Measurements from ENCODE around the gene STPG3.

Gene STPG3

DNA sequence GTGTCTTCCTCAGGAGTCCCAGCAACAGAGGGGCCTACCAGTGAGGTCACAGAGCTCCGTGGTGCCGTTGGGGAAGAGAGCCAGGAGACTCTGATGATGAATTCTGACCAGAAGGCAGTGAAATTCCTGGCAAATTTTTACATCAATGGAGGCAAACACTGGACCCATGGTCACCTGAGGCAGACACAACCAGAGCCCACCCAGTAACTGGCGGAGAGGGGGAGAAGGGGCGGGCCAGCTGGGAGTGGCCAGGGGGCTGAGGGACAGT, at the start of gene STPG3:
STPG3 (plus strand) TSS at position 93 of the 268 bp plus-strand sequence; CDS start at position 94, 1 bp downstream.
- intact Hi-C loops (cut with micrococcal nuclease) = no loop called here
- Mint-ChIP-seq H3K4me1 (ENCODE audit: low read depth) (peaks cover 19% of the 10 kb centered on the region), H3K4me3 (no peak within 1 kb of the TSS), H3K27me3 (peaks cover 6% of the 10 kb centered on the region), H3K36me3 (ENCODE audit: low read depth) (peaks cover 4% of the 10 kb centered on the region), H3K9me3 (no peaks in the 10 kb centered on the region), H3K27ac (peak within 1 kb of the TSS; percentile 18)

DNA sequence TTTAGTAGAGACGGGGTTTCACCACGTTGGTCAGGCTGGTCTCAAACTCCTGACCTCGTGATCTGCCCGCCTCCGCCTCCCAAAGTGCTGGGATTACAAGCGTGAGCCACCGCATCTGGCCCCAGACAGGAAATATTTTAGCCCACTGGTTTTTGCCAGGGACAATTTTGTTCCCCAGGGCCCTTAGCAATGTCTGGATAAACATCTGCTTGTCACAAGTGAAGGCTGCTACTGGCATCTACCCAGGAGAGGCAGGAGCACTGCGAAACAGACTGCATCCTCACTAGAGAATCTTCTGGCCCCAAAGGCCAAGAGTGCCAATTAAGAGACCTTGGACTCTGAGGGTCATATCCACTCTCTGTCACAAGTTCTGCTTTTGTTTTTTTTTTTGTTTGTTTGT, 48.1 kb upstream of the STPG3 start:
- Mint-ChIP-seq H3K4me1 (ENCODE audit: low read depth) (peaks cover 75% of the 10 kb centered on the region), H3K36me3 (ENCODE audit: low read depth) (peaks cover 48% of the 10 kb centered on the region), H3K27ac (peak overlapping the region; percentile 94), H3K27me3 (no peaks in the 10 kb centered on the region), H3K9me3 (no peaks in the 10 kb centered on the region), H3K4me3 (peak overlapping the region; percentile 4)
- intact Hi-C loops (cut with micrococcal nuclease) = no loop called here

DNA sequence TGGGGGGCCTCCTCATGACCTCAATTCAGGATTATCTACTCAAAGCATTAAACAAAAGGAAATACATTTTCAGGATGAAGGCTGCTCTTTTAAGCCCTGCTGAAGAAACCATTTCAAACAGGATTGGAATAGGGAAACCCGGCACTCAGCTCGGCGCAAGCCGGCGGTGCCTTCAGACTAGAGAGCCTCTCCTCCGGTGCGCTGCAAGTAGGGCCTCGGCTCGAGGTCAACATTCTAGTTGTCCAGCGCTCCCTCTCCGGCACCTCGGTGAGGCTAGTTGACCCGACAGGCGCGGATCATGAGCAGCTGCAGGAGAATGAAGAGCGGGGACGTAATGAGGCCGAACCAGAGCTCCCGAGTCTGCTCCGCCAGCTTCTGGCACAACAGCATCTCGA, 46.4 kb upstream of the STPG3 start:
- intact Hi-C loops (cut with micrococcal nuclease) = loop anchor here (1.0 to 2.0 kb wide), 2 partner anchors 16 to 18 kb away; partner anchors contain the start of genes ANAPC2, RNF208 and SSNA1
- H3K4me3 Mint-ChIP-seq = peak overlapping the region; percentile 97
- H3K4me1 Mint-ChIP-seq (ENCODE audit: low read depth) = peaks cover 58% of the 10 kb centered on the region
- no peaks in the 10 kb centered on the region for H3K9me3 Mint-ChIP-seq
- peak overlapping the region; percentile 96 for H3K27ac Mint-ChIP-seq
- peaks cover 55% of the 10 kb centered on the region for H3K36me3 Mint-ChIP-seq (ENCODE audit: low read depth)
- no peaks in the 10 kb centered on the region for H3K27me3 Mint-ChIP-seq

DNA sequence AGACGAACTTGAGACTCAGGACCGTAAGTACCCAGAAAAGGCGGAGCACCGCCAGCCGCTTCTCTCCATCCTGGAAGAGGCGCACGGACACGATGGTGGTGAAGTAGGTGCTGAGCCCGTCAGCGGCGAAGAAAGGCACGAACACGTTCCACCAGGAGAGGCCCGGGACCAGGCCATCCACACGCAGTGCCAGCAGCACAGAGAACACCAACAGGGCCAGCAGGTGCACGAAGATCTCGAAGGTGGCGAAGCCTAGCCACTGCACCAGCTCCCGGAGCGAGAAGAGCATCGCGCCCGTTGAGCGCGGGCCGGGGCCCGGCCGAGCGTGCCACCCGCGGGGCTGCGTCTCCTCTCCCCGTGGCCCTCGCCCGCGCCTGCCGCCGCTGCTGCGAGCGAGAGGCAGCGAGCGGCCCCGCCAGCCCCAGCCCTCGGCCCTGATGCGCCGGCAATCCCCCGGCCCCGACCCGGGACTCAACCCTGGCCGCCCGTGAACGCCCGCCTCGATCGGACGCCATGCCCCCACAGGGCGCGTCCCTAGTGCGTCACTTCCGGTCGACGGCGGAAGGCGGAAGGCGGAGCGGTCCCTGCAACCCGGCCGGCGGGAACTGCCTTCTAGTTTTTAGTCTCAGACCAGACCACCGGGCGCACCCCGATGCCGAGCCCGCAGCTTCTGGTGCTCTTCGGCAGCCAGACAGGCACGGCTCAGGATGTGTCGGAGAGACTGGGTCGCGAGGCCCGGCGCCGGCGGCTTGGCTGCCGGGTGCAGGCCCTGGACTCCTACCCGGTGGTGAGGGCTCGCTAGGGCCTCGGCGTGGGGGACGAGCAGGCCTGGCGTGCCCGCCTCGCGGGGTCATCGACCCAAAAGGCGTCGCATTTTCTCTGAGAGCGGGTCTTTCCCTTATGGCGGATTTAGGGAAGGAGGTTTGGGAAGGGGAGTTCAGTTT, 45.7 kb upstream of the STPG3 start, which contains the start of the genes NDOR1 and TMEM203:
NDOR1 (plus strand) TSS at position 575 of the 944 bp plus-strand sequence; CDS start at position 653, 78 bp downstream.
TMEM203 (minus strand) TSS at position 523 of the 944 bp plus-strand sequence; CDS start at position 289, 234 bp downstream.
- Mint-ChIP-seq H3K4me1 (ENCODE audit: low read depth) (peaks cover 57% of the 10 kb centered on the region), H3K27me3 (no peaks in the 10 kb centered on the region), H3K4me3 (peak within 1 kb of the TSS; percentile 97), H3K9me3 (no peaks in the 10 kb centered on the region), H3K27ac (peak within 1 kb of the TSS; percentile 96), H3K36me3 (ENCODE audit: low read depth) (peaks cover 59% of the 10 kb centered on the region)
- intact Hi-C loops (cut with micrococcal nuclease) = loop anchor here (1.0 to 2.0 kb wide), 2 partner anchors 17 kb away; partner anchors contain the start of genes ANAPC2, RNF208 and SSNA1

DNA sequence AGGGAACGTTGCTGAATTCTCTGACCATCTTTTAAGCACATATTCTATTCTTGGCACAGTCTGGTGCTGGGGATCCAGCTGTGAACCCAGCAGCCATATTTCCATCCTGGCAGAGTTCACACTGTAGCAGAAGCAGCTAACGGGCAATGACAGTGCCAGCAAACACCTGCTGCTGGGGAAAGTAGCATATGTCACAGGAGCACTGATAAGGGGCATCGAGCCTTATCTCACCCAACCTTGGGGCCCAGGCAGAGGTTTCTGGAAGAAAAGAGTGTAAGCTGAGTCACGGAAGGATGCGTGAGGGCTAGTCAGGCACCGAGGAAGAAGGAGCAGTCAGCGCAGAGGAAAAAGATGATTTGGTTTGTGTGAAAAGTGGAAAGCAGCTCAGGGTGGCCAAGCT, 44.5 kb upstream of the STPG3 start:
- Mint-ChIP-seq H3K4me1 (ENCODE audit: low read depth) (peaks cover 58% of the 10 kb centered on the region), H3K27ac (peak overlapping the region; percentile 96), H3K27me3 (no peaks in the 10 kb centered on the region), H3K4me3 (peak overlapping the region; percentile 97), H3K9me3 (no peaks in the 10 kb centered on the region), H3K36me3 (ENCODE audit: low read depth) (peaks cover 66% of the 10 kb centered on the region)
- intact Hi-C loops (cut with micrococcal nuclease) = no loop called here

DNA sequence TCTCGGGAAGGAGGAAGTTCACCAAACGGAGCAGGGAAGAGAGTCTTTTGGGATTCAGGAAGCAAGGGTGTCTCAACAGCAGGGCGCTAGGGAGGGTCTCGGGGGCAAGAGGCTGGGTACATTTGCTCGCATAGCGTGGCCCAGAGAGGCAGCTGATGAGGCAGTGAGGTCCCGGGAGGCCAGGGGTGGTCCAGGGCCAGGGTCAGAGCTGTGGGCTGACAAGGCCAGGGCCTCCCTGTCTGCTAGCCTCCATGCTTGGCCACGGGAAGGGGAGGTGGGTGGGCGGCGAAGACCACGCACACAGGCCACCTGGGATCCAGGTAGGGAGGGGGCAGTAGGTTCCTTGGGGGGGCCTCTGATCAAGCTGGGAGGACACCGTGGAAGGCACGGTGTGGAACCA, 39.6 kb upstream of the STPG3 start:
- H3K4me1 Mint-ChIP-seq (ENCODE audit: low read depth) = peaks cover 26% of the 10 kb centered on the region
- peak overlapping the region; percentile 35 for H3K27ac Mint-ChIP-seq
- H3K4me3 Mint-ChIP-seq = no peak overlapping the region
- intact Hi-C loops (cut with micrococcal nuclease) = no loop called here
- peaks cover 90% of the 10 kb centered on the region for H3K36me3 Mint-ChIP-seq (ENCODE audit: low read depth)
- no peaks in the 10 kb centered on the region for H3K27me3 Mint-ChIP-seq
- no peaks in the 10 kb centered on the region for H3K9me3 Mint-ChIP-seq

DNA sequence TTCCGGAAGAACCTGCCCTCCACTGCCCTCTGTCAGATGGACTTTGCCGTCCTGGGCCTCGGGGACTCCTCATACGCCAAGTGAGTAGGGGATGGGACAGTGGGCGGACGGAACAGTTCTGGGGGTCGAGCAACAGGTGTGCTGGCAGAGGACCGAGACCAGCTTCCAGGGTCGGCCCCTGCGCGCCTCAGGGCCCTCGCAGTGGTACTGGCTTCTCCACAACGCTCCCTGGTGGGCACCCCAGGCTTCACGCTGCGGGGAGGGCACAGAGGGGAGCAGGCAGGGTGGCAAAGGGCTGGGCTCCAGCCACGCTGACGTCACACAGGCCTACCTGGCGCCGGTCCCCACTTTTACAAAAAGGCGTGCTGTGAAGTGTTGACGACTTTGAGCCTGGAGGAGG, 38.6 kb upstream of the STPG3 start:
- H3K27me3 Mint-ChIP-seq = no peaks in the 10 kb centered on the region
- no peak overlapping the region for H3K4me3 Mint-ChIP-seq
- H3K9me3 Mint-ChIP-seq = no peaks in the 10 kb centered on the region
- peaks cover 90% of the 10 kb centered on the region for H3K36me3 Mint-ChIP-seq (ENCODE audit: low read depth)
- intact Hi-C loops (cut with micrococcal nuclease) = no loop called here
- no peak overlapping the region for H3K27ac Mint-ChIP-seq
- H3K4me1 Mint-ChIP-seq (ENCODE audit: low read depth) = peaks cover 23% of the 10 kb centered on the region

DNA sequence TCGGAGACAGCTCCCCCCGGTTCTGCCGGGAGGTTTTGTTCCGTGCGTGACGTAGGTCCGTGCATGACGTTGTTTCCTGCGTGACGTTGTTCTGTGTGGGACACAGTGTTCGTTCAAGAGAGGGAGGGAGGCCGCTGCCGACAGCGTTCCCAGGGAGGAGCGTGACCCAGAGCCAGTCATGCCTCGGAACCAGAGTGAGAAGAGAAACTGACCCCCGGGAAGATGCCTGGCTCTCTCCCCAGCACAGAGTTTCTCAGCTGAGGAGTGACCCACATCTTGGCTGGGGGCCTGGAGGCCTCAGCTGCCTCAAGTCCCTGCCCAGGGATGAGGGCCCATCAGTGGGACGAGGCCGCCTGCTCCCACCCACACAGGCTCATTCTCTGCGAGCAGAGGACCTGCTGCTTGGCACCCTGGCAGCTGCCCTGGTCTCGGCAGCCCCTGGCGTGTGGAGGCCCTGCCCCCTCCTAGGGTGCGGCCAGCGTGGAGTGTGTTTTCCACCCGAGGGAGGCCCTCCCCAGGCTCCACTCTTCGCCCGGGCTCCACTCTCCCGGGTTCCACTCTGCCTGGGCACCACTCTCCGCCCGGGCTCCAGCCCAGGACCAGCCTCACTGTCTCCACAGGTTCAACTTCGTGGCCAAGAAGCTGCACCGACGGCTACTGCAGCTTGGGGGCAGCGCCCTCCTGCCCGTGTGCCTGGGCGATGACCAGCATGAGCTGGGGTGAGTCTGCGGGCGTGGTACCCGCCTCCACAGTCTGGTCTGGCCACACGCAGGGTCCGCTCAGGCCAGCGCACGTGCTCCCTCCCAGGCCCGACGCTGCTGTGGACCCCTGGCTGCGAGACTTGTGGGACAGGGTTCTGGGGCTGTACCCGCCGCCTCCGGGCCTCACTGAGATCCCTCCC, 37.7 kb upstream of the STPG3 start:
- peaks cover 87% of the 10 kb centered on the region for H3K36me3 Mint-ChIP-seq (ENCODE audit: low read depth)
- no peaks in the 10 kb centered on the region for H3K9me3 Mint-ChIP-seq

DNA sequence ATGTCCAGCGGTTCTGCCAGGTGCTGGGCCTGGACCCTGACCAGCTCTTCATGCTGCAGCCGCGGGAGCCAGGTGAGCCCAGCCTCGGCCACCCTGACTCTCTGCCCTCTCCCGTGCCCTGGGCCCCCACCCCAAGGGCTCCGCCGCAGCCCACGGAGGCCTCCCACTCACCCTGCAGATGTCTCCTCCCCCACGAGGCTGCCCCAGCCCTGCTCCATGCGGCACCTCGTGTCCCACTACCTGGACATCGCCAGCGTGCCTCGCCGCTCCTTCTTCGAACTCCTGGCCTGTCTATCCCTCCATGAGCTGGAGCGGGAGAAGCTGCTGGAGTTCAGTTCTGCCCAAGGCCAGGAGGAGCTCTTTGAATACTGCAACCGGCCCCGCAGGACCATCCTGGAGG, 36.5 kb upstream of the STPG3 start:
- Mint-ChIP-seq H3K27ac (no peak overlapping the region), H3K4me1 (ENCODE audit: low read depth) (peaks cover 36% of the 10 kb centered on the region), H3K4me3 (no peak overlapping the region), H3K9me3 (no peaks in the 10 kb centered on the region), H3K27me3 (no peaks in the 10 kb centered on the region), H3K36me3 (ENCODE audit: low read depth) (peaks cover 75% of the 10 kb centered on the region)
- intact Hi-C loops (cut with micrococcal nuclease) = no loop called here

More for the DNA sequence above, 37.7 kb upstream of the STPG3 start:
- peaks cover 29% of the 10 kb centered on the region for H3K4me1 Mint-ChIP-seq (ENCODE audit: low read depth)
- no peak overlapping the region for H3K4me3 Mint-ChIP-seq
- intact Hi-C loops (cut with micrococcal nuclease) = no loop called here
- H3K27ac Mint-ChIP-seq = no peak overlapping the region
- H3K27me3 Mint-ChIP-seq = no peaks in the 10 kb centered on the region

DNA sequence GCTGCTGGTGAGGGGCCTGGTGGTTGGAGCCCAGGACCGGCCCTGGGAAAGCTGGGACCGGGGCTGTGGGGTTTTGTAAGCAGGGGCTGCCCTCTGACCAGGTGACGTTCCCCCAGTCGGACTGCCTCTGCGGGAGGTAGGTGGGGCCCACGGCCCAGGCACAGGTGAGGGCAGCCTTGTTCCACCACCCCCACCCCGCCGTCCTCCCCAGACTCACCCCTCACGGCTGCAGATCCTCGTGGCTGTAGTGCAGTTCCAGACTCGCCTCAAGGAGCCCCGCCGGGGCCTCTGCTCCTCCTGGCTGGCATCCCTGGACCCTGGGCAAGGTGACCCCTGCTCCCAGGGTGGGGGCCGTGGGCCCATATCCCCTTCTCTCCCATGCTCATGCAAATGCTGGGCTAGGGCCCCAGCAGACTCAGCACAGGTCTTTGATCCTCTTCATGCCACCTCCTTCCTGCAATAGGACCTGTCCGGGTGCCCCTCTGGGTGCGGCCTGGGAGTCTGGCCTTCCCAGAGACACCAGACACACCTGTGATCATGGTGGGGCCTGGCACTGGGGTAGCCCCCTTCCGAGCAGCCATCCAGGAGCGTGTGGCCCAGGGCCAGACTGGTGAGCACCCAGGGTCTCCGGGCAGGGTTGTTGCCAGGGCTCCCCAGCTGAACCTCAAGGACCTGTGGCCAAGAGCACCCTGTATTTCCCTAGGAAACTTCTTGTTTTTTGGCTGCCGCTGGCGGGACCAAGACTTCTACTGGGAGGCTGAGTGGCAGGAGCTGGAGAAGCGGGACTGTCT, 35.7 kb upstream of the STPG3 start:
- no peaks in the 10 kb centered on the region for H3K9me3 Mint-ChIP-seq
- H3K27me3 Mint-ChIP-seq = peaks cover 6% of the 10 kb centered on the region
- H3K27ac Mint-ChIP-seq = peak overlapping the region; percentile 60
- H3K36me3 Mint-ChIP-seq (ENCODE audit: low read depth) = peaks cover 67% of the 10 kb centered on the region
- H3K4me3 Mint-ChIP-seq = no peak overlapping the region
- H3K4me1 Mint-ChIP-seq (ENCODE audit: low read depth) = peaks cover 36% of the 10 kb centered on the region
- intact Hi-C loops (cut with micrococcal nuclease) = no loop called here

DNA sequence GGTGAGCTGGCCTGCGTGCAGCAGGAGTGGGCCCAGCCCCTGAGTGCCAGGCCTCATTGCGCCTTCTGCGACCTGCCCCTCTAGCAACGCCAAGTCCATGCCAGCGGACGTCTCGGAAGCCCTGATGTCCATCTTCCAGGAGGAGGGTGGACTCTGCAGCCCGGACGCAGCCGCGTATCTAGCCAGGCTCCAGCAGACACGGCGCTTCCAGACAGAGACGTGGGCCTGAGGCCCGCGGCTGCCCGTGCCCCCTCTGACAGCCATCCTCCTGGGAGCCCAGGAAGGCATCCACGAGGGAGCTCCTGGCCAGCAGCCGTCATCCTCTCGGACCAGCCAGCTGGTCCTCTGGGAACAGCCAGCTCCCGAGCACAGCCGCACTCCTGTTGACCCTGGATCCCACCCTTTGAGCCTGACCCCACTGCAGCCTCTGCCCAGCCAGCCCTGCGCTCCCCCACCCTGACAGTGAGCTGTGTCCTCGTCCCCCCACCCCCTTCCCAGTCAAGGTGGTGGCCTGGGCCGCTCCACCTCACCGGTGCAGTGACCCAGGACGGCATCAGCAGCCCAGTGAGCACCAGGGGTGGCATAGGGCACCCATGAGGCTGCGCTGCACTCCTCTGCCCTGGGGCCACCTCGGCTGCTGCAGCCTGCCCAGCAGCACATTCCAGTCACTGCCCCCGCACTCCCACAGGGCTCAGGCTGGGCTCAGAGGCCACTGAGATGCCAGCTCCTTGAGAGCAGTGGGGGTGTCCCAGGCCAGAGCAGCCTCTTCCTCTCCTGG, 34.7 kb upstream of the STPG3 start:
- Mint-ChIP-seq H3K27me3 (peaks cover 13% of the 10 kb centered on the region), H3K4me3 (no peak overlapping the region), H3K4me1 (ENCODE audit: low read depth) (peaks cover 35% of the 10 kb centered on the region), H3K27ac (no peak overlapping the region), H3K36me3 (ENCODE audit: low read depth) (peaks cover 57% of the 10 kb centered on the region), H3K9me3 (no peaks in the 10 kb centered on the region)
- intact Hi-C loops (cut with micrococcal nuclease) = no loop called here

DNA sequence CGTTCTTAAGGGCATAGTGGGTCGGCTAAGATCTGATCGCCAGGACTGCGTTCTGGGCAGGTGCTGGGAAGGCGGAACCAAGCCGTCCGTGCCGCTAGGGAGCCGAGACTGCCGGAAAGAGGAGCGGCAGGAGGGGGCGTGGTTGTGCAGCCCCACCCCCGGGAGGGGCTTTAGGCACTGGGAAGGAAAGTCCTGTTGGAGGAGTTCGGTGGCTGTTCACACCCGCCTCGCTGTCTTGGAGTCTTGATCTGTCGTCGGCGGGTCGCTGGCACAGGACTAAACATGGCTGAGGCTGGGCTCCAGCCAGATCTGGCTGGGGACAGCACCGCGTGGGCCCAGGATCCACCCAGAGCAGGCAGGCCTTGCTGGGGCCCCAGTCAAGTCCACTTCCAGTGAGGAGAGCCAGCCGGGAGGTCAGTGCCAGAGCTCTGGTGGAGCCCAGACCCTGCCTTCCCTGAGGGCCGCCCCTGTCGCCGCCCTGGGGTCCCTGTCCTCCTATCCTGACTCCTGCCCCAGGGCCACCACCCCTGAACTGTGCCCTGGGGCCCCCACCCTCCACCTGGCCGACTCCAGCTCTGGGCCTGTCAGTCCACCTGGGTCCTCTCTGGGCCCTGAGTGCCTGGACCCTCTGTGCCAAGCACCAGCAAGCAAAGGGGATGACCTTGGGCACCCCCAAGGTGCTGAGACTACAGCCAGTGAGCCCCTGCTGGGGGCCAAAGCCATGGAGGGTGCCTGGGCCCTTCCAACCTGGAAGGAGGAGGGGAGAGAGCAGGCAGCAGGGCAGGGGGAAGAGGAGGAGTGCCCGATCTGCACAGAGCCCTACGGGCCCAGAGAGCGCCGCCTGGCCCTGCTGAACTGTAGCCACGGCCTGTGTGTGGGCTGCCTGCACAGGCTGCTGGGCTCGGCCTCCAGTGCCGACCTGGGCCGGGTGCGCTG, 33.5 kb upstream of the STPG3 start:
- Mint-ChIP-seq H3K4me3 (peak overlapping the region; percentile 28), H3K27me3 (peaks cover 14% of the 10 kb centered on the region), H3K36me3 (ENCODE audit: low read depth) (peaks cover 55% of the 10 kb centered on the region), H3K27ac (peak overlapping the region; percentile 51), H3K4me1 (ENCODE audit: low read depth) (peaks cover 32% of the 10 kb centered on the region), H3K9me3 (no peaks in the 10 kb centered on the region)
- intact Hi-C loops (cut with micrococcal nuclease) = no loop called here
